SK-N-SH treated with all-trans-retinoic acid at 6 μM for 48 hours (cell line): ENCODE measurements around the gene SPDL1.

Experiments used
- ATAC-seq: fragments of 200-7000 bp; cut with Tn5 transposase; 3 replicates; pipeline ENCODE4 v1.9.1; 2020; ENCODE audit warnings: mild to moderate bottlenecking, moderate library complexity
- ARNTL ChIP-seq: fragments of 450-650 bp; formaldehyde crosslinking; IDR thresholded peaks from 2 replicates; pipeline ENCODE4 v1.5.0; 2020; ENCODE audit warnings: low read depth, mild to moderate bottlenecking, moderate library complexity, borderline replicate concordance
- BACH2 ChIP-seq: fragments of 250-450 bp; sonication (Bioruptor Pico); IDR thresholded peaks from 2 replicates; pipeline ENCODE4 v1.9.0; 2021; ENCODE audit warnings: mild to moderate bottlenecking, borderline replicate concordance
- CSDC2 ChIP-seq: fragments of 250-450 bp; sonication (Bioruptor Pico); IDR thresholded peaks from 2 replicates; pipeline ENCODE4 v1.5.0; 2020; ENCODE audit warnings: mild to moderate bottlenecking, moderate library complexity
- ESRRG ChIP-seq: fragments of 250-450 bp; sonication (Bioruptor Pico); IDR thresholded peaks from 2 replicates; pipeline ENCODE4 v1.6.1; 2021; ENCODE audit warnings: mild to moderate bottlenecking
- GLIS3 ChIP-seq: fragments of 250-450 bp; sonication (Bioruptor Pico); IDR thresholded peaks from 2 replicates; pipeline ENCODE4 v1.5.0; 2020; ENCODE audit warnings: mild to moderate bottlenecking, moderate library complexity
- ISL1 ChIP-seq: fragments of 250-450 bp; sonication (Bioruptor Pico); IDR thresholded peaks from 2 replicates; pipeline ENCODE4 v2.1.2; 2022; ENCODE audit warnings: mild to moderate bottlenecking, moderate library complexity
- OSR1 ChIP-seq: fragments of 250-450 bp; sonication (Bioruptor Pico); IDR thresholded peaks from 2 replicates; pipeline ENCODE4 v1.8.0; 2022; ENCODE audit warnings: moderate library complexity, mild to moderate bottlenecking, inconsistent platforms
- PPARA ChIP-seq: fragments of 250-450 bp; sonication (Bioruptor Pico); IDR thresholded peaks from 2 replicates; pipeline ENCODE4 v1.5.0; 2020; ENCODE audit warnings: mild to moderate bottlenecking, borderline replicate concordance
- RARB ChIP-seq: fragments of 250-450 bp; sonication (Bioruptor Pico); IDR thresholded peaks from 2 replicates; pipeline ENCODE4 v1.8.0; 2021; ENCODE audit warnings: mild to moderate bottlenecking, moderate library complexity
- SNAI2 ChIP-seq: fragments of 250-450 bp; sonication (Bioruptor Pico); IDR thresholded peaks from 2 replicates; pipeline ENCODE4 v1.5.0; 2020; ENCODE audit warnings: mild to moderate bottlenecking, moderate library complexity
- TCF4 ChIP-seq: fragments of 250-450 bp; sonication (Bioruptor Pico); IDR thresholded peaks from 2 replicates; pipeline ENCODE4 v1.8.0; 2021; ENCODE audit warnings: mild to moderate bottlenecking, moderate library complexity, borderline replicate concordance
- TOX ChIP-seq: fragments of 250-450 bp; sonication (Bioruptor Pico); IDR thresholded peaks from 2 replicates; pipeline ENCODE4 v1.8.0; 2021; ENCODE audit warnings: mild to moderate bottlenecking, moderate library complexity, borderline replicate concordance
- ZFP3 ChIP-seq: fragments of 250-450 bp; sonication (Bioruptor Pico); IDR thresholded peaks from 2 replicates; pipeline ENCODE4 v1.5.0; 2020; ENCODE audit warnings: mild to moderate bottlenecking, moderate library complexity
- ZFP30 ChIP-seq: fragments of 450-650 bp; formaldehyde crosslinking; IDR thresholded peaks from 2 replicates; pipeline ENCODE4 v1.5.0; 2022; ENCODE audit warnings: mild to moderate bottlenecking, moderate library complexity
- ZNF565 ChIP-seq: fragments of 450-650 bp; formaldehyde crosslinking; conservative IDR thresholded peaks from 2 replicates; pipeline ENCODE4 v1.5.0; 2020; ENCODE audit warnings: low read depth, mild to moderate bottlenecking, moderate library complexity
- ZNF8 ChIP-seq: fragments of 450-650 bp; formaldehyde crosslinking; IDR thresholded peaks from 2 replicates; pipeline ENCODE4 v1.5.0; 2020; ENCODE audit warnings: mild to moderate bottlenecking, moderate library complexity
- TF ChIP-seq, protein P1 (sequence below): fragments of 250-450 bp; sonication (Bioruptor Pico); IDR thresholded peaks from 2 replicates; pipeline ENCODE4 v1.5.1; 2020; ENCODE audit warnings: low read depth, mild to moderate bottlenecking, moderate library complexity
- TF ChIP-seq, protein P2 (sequence below): fragments of 250-450 bp; sonication (Bioruptor Pico); IDR thresholded peaks from 2 replicates; pipeline ENCODE4 v1.5.1; 2021; ENCODE audit warnings: mild to moderate bottlenecking, moderate library complexity
- TF ChIP-seq, protein P3 (sequence below): fragments of 250-450 bp; sonication (Bioruptor Pico); IDR thresholded peaks from 2 replicates; pipeline ENCODE4 v1.8.0; 2021; ENCODE audit warnings: low read depth, mild to moderate bottlenecking, moderate library complexity, borderline replicate concordance
- TF ChIP-seq, protein P4 (sequence below): fragments of 250-450 bp; sonication (Bioruptor Pico); IDR thresholded peaks from 2 replicates; pipeline ENCODE4 v1.5.0; 2020; ENCODE audit warnings: mild to moderate bottlenecking, moderate library complexity
- TF ChIP-seq, protein P5 (sequence below): fragments of 250-450 bp; sonication (Bioruptor Pico); IDR thresholded peaks from 2 replicates; pipeline ENCODE4 v1.8.0; 2020; ENCODE audit warnings: mild to moderate bottlenecking, moderate library complexity, borderline replicate concordance

Gene SPDL1

DNA sequence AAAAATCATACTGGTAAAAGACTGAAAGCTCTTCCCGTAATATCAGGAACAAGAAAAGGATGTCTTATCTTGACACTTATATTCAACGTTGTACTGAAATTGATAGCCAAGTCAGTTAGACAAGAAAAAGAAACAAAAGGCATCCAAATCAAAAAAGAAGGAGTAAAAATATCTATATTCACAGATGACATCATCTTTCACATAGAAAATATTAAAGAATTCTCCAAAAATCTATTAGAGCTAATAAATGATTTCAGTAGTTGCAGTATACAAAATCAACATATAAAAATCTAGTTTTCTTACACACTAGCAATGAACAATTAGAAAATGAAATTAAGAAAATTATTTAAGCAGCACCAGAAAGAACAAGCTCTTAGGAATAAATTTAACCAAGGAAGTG, 24.3 kb downstream of the SPDL1 start:
- no peak for ATAC-seq
- TF ChIP-seq ZNF565 (CRISPR knock-in tag): no peak
- TF ChIP-seq, protein P1, sequence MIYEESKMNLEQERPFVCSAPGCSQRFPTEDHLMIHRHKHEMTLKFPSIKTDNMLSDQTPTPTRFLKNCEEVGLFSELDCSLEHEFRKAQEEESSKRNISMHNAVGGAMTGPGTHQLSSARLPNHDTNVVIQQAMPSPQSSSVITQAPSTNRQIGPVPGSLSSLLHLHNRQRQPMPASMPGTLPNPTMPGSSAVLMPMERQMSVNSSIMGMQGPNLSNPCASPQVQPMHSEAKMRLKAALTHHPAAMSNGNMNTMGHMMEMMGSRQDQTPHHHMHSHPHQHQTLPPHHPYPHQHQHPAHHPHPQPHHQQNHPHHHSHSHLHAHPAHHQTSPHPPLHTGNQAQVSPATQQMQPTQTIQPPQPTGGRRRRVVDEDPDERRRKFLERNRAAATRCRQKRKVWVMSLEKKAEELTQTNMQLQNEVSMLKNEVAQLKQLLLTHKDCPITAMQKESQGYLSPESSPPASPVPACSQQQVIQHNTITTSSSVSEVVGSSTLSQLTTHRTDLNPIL (CRISPR knock-in tag): no peak
- TF ChIP-seq, protein P2, sequence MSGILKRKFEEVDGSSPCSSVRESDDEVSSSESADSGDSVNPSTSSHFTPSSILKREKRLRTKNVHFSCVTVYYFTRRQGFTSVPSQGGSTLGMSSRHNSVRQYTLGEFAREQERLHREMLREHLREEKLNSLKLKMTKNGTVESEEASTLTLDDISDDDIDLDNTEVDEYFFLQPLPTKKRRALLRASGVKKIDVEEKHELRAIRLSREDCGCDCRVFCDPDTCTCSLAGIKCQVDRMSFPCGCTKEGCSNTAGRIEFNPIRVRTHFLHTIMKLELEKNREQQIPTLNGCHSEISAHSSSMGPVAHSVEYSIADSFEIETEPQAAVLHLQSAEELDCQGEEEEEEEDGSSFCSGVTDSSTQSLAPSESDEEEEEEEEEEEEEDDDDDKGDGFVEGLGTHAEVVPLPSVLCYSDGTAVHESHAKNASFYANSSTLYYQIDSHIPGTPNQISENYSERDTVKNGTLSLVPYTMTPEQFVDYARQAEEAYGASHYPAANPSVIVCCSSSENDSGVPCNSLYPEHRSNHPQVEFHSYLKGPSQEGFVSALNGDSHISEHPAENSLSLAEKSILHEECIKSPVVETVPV (CRISPR knock-in tag): no peak
- no peak for TF ChIP-seq ZNF8 (CRISPR knock-in tag)
- TF ChIP-seq, protein P3, sequence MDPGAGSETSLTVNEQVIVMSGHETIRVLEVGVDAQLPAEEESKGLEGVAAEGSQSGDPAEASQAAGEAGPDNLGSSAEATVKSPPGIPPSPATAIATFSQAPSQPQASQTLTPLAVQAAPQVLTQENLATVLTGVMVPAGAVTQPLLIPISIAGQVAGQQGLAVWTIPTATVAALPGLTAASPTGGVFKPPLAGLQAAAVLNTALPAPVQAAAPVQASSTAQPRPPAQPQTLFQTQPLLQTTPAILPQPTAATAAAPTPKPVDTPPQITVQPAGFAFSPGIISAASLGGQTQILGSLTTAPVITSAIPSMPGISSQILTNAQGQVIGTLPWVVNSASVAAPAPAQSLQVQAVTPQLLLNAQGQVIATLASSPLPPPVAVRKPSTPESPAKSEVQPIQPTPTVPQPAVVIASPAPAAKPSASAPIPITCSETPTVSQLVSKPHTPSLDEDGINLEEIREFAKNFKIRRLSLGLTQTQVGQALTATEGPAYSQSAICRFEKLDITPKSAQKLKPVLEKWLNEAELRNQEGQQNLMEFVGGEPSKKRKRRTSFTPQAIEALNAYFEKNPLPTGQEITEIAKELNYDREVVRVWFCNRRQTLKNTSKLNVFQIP: no peak
- TF ChIP-seq TCF4 (CRISPR knock-in tag): no peak
- no peak for TF ChIP-seq SNAI2 (CRISPR knock-in tag)
- no peak for TF ChIP-seq ESRRG (CRISPR knock-in tag)
- TF ChIP-seq ZFP30 (CRISPR knock-in tag): no peak
- TF ChIP-seq BACH2 (CRISPR knock-in tag): no peak
- TF ChIP-seq GLIS3 (CRISPR knock-in tag): no peak
- no peak for TF ChIP-seq ZFP3 (CRISPR knock-in tag)
- no peak for TF ChIP-seq RARB (CRISPR knock-in tag)
- TF ChIP-seq, protein P4, sequence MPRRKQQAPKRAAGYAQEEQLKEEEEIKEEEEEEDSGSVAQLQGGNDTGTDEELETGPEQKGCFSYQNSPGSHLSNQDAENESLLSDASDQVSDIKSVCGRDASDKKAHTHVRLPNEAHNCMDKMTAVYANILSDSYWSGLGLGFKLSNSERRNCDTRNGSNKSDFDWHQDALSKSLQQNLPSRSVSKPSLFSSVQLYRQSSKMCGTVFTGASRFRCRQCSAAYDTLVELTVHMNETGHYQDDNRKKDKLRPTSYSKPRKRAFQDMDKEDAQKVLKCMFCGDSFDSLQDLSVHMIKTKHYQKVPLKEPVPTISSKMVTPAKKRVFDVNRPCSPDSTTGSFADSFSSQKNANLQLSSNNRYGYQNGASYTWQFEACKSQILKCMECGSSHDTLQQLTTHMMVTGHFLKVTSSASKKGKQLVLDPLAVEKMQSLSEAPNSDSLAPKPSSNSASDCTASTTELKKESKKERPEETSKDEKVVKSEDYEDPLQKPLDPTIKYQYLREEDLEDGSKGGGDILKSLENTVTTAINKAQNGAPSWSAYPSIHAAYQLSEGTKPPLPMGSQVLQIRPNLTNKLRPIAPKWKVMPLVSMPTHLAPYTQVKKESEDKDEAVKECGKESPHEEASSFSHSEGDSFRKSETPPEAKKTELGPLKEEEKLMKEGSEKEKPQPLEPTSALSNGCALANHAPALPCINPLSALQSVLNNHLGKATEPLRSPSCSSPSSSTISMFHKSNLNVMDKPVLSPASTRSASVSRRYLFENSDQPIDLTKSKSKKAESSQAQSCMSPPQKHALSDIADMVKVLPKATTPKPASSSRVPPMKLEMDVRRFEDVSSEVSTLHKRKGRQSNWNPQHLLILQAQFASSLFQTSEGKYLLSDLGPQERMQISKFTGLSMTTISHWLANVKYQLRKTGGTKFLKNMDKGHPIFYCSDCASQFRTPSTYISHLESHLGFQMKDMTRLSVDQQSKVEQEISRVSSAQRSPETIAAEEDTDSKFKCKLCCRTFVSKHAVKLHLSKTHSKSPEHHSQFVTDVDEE (CRISPR knock-in tag): no peak
- TF ChIP-seq, all 23 proteins: peak for 0

DNA sequence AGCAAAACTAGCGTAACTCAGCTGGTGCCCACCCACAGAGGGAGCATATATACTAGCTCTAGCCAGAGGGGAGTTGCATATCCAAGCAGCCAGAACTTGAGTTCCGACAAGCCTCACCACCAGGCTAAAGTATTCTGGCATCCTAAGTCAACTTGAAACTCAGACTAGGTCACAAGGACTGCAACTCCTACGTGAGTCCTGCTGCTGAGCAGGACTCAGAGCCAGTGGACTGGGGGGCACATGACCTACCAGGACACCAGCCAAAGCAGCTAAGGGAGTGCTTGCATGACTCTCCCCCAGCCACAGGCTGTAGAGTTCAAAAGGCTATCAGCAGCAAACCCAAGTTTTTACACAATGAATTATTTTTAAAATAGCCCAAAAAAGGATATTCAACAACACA, 26.1 kb downstream of the SPDL1 start:
- ATAC-seq: no peak
- no peak for TF ChIP-seq RARB (CRISPR knock-in tag)
- no peak for TF ChIP-seq GLIS3 (CRISPR knock-in tag)
- TF ChIP-seq, protein P3: no peak
- TF ChIP-seq, protein P1 (CRISPR knock-in tag): no peak
- TF ChIP-seq OSR1 (CRISPR knock-in tag): no peak
- TF ChIP-seq BACH2 (CRISPR knock-in tag): no peak
- TF ChIP-seq ISL1 (CRISPR knock-in tag): no peak
- no peak for TF ChIP-seq ZNF8 (CRISPR knock-in tag)
- no peak for TF ChIP-seq TOX
- TF ChIP-seq ESRRG (CRISPR knock-in tag): no peak
- no peak for TF ChIP-seq ARNTL (CRISPR knock-in tag)
- TF ChIP-seq, protein P4 (CRISPR knock-in tag): no peak
- TF ChIP-seq, protein P5, sequence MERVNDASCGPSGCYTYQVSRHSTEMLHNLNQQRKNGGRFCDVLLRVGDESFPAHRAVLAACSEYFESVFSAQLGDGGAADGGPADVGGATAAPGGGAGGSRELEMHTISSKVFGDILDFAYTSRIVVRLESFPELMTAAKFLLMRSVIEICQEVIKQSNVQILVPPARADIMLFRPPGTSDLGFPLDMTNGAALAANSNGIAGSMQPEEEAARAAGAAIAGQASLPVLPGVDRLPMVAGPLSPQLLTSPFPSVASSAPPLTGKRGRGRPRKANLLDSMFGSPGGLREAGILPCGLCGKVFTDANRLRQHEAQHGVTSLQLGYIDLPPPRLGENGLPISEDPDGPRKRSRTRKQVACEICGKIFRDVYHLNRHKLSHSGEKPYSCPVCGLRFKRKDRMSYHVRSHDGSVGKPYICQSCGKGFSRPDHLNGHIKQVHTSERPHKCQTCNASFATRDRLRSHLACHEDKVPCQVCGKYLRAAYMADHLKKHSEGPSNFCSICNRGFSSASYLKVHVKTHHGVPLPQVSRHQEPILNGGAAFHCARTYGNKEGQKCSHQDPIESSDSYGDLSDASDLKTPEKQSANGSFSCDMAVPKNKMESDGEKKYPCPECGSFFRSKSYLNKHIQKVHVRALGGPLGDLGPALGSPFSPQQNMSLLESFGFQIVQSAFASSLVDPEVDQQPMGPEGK (CRISPR knock-in tag): no peak
- TF ChIP-seq, protein P2 (CRISPR knock-in tag): no peak
- no peak for TF ChIP-seq PPARA
- no peak for TF ChIP-seq SNAI2 (CRISPR knock-in tag)
- TF ChIP-seq ZFP30 (CRISPR knock-in tag): no peak
- no peak for TF ChIP-seq CSDC2 (CRISPR knock-in tag)
